ENCODE measurements around the gene ANTKMT.

DNA sequence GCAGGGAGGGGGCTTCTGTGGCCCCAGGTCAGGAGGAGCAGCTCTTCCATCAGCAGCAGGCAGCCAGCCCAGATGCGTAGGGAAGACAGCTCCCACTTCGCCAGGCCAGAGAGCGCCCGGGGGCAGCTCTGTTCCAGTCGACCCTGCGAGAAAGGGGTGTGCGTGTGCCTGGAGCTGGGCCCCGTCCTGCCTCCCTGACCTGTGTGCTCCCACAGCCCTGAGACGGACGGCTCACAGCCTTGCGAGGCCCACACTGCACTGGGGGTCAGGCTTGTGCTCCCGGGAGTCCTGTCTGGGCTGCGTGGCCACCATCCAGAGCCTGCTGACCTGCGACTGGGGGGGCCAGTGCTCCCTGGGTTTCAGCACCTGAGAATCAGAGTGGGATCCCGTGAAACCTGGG, 39.1 kb downstream of the ANTKMT start:
- TF ChIP-seq CTCF (IDR thresholded peaks at IDR 0.05) (no peak), POLR2A (IDR thresholded peaks at IDR 0.05) (no peak), POLR2AphosphoS5 (IDR thresholded peaks at IDR 0.05) (no peak)
